HG03439 (cell line): ENCODE data around the gene HP1BP3.
A peak's percentile ranks its signal among the peaks of the same experiment; 100 is the strongest.

Experiments used
- ATAC-seq: cut with Tn5 transposase; IDR thresholded peaks from one replicate; pipeline ENCODE4 v1.9.1; 2021; ENCODE audit warnings: mild to moderate bottlenecking, moderate library complexity; ENCODE audit not compliant: unreplicated experiment

HP1BP3 gene

DNA sequence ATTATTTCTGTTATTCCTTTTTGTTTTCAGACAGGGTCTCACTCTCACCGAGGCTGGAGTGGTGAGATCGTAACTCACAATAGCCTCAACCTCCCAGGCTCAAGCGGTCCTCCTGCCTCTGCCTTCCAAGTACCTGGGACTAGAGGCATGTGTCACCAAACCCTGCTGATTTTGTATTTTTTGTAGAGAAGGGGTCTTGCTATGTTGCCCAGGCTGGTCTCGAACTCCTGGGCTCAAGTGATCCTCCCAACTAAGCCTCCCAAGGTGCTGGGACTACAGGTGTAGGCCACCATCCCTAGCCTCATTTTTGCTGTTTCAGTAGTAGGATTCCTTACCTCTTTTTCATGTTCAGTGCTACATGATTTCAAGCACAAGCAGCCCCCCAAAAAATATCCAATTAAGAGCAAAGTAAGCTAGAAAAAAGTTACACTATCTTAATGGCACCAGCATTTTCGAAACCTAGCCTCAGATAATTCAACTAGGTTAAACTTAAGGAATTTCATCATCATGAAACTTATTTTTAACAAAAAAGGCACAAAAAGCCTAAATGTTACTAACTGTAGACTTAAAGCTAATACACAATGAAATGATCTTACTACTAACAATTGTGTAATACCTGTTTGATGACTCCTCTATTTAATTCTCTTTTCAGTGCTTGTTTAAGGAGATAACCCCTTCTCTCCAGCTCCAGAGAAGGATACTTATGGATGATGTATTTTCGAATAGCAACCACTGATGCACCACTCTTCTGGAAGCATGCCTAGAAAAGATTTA, 16.6 kb downstream of the HP1BP3 start:
- no peak for ATAC-seq

DNA sequence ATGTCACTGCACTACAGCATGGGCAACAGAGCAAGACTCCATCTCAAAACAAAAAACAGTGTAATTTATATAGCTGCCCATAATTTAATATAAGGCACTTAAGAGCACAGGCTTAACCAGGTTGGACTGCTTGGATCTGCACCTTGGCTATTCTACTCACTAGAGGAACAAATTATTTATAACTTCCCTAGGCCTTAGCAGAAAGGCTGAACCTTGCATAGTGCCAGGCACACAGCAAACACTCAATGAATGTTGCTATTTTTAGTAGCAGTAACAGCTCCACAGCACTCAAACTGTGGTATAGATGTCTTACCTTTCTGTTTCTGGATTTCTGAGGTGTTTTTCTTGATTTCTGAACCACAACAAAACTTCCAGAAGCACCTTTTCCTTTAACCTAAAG, 19.8 kb downstream of the HP1BP3 start:
- ATAC-seq: no peak

DNA sequence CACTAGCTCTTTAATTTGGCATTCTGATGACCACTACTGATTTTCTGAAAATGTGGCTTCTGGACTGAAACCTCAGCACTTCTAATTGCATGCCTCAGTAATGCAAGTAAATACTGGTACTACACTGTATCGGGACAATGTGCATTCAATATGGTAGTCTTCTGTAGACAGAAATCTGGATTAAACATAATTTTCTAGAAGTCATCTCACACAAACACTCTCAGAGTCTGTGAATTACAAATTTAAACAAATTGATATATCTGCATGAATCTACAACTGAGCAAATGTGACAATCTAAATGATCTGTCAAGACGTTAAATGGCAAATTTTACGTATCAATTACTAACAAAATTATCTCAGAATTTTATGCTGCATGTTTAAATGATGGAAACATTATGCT, 23.7 kb downstream of the HP1BP3 start:
- no peak for ATAC-seq

GRCh38 chr1:20760322-20760721, 26.8 kb downstream of the HP1BP3 start:
- ATAC-seq: no peak

GRCh38 chr1:20753589-20753988, 33.5 kb downstream of the HP1BP3 start:
- no peak for ATAC-seq

DNA sequence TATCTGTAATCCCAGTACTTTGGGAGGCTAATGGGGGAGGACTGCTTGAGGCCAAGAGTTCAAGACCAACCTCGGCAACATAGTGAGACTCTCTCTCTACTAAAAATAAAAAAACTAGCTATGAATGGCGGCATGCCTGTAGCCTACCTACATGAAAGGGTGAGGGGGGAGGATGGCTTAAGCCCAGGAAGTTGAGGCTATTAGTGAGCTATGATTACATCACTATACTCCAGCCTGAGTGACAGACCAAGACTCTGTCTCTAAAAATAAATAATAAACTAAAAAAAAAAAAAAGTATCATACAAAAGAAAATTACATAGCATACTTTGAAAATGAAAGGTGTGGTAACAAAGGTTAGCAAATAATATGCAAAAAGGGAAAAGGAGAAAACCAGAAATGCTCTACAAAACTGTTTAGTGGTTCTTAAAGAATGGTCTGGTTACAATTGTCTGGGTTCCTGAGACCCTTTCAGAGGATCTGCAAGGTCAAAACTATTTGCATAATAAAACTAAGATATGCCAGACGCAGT, 35.6 kb downstream of the HP1BP3 start:
- ATAC-seq: no peak

GRCh38 chr1:20742671-20743070, 44.4 kb downstream of the HP1BP3 start:
- no peak for ATAC-seq

GRCh38 chr1:20740781-20741180, 46.3 kb downstream of the HP1BP3 start:
- no peak for ATAC-seq

DNA sequence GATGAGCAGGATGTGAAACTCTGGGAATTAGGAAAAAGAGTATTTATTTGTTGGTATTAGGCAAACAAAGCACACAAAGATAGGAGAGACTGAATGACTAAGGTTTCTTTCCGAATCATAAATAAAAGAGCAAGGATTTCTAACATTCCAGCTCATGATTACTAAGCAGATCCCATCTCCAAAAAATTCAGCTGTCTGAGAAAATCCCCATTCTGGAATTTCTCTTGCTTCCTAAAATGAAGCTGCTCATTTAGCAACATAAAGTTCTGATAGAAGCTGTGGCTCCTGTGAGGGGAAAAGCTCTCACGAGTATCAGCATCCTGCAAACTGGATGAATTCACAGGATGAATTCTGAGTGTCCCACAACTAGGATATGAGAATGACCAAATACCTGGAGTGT, 47.9 kb downstream of the HP1BP3 start:
- no peak for ATAC-seq

DNA sequence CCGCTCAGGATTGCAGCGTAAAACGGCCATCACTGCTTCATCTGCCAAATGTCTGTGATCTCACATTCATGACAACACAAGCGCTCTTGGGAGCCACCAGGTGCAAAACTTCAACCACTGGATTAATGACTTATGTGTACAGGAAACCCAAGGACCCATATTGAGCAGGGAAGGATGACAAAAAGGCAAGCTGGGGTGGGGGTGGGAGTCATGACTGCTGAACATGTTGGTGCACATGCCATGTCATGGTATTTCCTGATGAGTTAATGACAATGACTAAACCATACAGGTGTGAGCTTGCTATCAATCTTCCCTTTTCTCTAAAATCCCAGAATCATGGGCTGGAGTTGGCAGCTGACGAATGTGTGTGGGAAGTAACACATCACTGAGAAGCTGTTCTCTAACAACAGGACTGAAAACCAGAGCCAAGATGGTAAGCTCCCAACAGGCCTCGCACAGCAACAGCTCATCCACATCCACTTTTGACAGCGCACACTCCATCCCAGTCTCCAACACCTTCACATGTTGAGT, 51.5 kb downstream of the HP1BP3 start:
- no peak for ATAC-seq

GRCh38 chr1:20733360-20733975, 53.6 kb downstream of the HP1BP3 start:
- ATAC-seq: no peak

DNA sequence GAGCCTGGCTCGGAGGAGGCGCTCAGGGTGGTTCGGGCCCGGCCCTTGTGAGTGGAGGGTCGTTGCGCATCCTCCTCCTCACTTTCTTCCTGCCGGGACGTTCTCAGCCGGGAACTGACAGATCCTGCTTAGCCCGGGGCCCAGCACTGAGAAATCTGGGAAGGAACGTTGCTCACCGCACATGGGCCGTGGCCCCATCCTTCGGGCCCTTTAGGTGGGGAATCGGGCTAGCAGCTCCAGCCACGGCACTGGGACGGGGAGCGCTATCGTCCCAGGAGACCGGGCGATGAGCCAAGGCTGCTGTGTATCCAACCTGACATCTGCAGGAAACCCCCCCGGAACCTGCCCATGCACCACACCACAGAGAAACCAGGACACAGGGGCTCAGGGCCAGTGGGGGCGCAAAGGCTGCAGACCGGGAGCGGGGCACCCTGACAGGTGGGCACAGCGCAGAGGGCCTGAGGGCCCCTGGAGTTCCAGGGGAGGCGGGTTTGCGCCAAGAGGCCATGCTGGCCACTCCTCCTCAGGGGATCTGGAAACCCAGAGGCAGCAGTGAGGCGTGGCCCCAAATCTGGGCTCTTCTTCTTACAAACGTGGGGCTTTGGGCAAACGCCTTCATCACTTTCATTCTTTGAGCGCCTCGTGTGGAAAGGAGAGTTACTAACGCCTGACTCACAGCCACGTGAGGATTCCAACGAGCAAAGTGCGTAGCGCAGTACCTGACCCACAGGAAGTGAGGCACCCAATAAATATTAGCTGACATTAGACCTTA, 54.3 kb downstream of the HP1BP3 start, which contains the start of gene SH2D5:
SH2D5 (minus strand) TSS at position 116 of the 772 bp plus-strand sequence. CDS start 4,659 bp downstream, outside the sequence.
- ATAC-seq: peak; percentile 63

GRCh38 chr1:20732071-20732587, 55.0 kb downstream of the HP1BP3 start:
- ATAC-seq: peak; percentile 41

DNA sequence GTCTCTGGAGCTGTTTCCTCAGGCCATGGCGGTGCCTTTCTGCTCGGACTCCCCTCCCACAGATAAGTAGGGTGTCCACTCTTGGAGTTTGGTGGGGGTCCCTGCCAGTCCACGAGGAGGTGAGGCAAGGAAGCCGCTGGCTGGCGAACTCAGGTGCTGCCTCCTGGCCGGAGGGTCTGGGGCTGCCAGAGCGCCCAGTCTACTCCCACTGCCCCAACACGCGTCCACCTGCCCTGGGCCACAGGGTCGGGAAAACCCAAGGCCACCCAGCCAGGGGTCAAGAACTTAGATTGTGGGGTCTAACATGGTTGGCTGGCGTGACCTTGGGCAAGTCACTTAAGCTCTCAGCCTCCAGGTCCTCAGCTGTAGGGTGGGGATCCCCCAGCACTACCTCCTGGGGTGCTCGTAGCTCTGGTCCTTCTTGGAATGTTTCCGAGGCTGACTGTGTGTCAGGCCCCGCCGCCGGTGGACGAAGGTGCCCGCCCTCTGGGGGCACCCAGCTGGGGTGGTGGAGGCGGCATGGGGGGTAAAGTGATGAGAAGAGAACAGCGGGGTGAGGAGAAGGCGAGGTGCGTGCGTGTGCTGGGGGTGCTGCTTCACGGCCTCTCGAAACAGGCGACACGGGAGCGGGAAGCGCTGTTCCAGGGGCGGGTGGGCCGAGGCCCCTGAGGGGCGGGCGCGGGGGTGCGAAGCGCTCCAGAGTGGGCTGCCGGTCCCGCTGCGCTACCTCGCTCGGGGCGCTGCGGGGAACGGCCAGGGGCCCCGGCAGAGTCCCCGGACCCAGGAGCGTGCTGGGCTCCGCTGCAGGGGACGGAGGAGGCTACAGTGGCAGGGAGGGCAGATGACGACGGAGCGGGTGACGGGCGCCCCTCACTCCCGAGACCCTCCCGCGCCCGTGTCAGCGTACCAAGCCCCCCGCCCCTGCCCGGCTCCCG, 55.8 kb downstream of the HP1BP3 start:
- peak; percentile 3 for ATAC-seq

DNA sequence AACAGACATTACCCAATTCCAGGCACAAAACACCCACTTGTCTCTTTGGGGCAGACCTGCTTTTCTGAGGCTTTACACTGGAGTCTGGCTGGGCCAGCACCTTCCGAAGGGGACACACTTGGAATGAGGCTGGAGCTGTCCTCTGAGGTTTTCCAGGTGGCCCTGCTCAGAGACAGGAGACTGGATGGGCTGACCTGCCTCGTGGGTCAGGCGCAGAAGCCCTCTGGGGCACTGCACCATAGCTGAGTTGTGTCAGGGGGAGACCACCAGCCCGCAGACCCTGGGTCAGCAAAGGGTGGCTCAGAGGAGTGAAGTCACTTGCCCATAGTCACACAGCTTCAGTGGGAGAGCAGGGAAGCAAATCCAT, 56.4 kb downstream of the HP1BP3 start:
- ATAC-seq: no peak

DNA sequence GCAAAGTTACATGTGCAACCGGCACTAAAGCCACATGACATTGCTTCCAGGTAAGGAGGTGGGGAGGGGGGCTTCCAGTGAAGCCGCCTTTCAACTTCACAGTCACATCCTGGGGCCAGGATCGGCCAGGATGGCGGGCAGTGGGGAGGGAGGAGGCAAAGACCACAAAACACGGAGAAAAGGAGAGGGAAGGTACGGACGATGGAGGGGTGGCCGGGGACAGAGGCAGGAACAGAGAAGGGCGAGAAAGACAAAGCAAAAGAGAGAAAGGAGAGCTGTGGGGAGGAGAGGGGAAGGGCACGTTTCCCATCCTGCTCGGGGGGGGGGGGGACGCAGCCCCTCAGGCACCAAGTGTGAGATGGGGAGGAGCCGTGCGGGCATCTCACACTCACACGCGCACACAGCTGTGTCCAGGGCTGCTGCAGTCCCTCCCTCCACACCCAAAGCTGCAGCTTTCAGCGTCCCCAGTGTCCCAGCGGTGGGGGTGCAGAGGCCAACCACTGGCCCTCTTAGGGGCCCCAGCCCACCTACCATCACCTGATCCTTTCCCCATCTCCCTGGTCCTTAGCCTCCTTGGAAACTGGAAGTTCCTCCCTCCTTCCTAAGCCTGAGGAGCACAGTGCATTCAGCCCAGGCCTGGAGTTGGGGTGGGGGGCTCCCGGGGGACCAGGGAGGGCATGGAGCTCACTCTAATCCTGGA, 57.0 kb downstream of the HP1BP3 start:
- no peak for ATAC-seq

DNA sequence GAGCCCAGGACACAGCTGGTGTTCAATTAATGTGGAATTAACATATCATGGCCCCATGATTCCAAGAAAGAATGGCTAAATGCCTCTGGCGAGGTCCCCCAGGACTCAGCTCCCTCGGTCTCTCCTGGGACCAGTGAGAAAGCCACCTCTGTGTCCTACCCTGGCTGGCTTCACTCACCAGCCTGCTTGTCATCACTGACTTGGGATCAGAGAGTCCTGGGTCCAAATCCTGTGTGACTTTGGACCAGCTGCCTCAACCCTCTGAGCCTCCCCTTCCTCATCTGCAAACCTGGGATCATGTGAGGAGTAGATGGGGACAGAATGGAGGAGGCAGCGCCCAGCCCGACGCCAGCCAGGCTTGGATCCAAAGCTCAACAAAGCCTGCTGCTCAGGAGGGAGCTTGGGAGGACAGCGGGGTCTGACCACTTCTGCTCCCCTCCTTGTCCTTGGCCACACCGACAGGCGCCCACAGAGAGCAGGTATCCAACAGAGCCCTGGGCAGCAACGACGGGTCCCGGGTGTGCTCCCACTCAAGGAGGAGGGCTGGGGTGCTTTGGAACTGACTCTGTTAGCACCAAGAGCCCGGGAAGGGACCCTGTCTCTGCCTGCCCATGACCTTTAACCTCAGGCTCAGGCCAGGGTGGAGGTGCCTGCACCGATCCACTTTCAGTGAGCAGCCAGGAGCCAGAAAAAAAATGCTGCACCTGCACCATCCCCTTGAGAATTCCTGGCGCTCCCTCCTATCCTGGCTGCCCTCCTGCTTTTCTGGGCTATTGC, 57.8 kb downstream of the HP1BP3 start:
- no peak for ATAC-seq

DNA sequence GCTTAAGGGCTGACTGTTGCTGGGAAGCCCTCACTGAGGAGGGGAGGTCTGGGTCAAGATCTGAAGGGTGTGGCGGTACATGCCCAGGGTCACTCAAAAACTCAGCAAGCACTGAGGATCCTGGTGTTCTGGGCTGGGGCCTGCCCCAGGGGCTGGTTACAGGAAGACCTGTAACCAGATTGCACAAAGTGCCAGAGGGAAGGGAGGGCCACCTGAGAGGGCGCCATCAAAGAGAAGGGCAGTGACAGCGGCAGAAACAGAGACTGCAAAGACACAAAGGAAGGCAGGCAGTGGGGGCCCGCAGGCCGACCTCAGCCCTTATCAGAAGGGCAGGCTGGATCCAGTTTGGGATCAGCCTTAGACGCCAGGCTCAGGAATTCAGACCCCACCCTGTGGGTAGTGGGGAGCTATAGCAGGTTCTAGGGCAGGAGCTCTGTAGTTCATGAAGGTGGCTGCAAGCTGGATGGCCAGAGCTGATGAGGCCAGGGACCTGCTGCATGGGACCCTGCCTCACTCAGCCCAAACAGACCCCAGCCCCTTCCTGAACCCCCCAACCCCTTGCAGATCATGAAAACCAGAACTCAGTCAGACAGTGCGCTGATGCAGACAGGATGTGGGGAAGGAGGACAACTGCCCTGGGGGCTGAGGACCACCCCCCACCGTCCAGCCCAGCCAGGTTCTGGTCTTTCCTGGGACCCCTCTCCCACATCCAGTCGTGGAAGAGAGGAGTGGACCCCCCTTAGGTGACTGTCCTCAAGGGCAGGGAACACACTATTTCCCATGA, 58.5 kb downstream of the HP1BP3 start:
- ATAC-seq: no peak
